HepG2 (cell line): Measurements from ENCODE around the gene SLCO2B1.

Source experiments
- MTA1 ChIP-seq: sonication (generic); formaldehyde crosslinking; IDR thresholded peaks from 2 replicates; pipeline ENCODE4 v1.4.0; 2020; ENCODE audit warnings: missing genetic modification reagents, mild to moderate bottlenecking, borderline replicate concordance
- ZNF260 ChIP-seq: sonication (generic); formaldehyde crosslinking; IDR thresholded peaks from 2 replicates; pipeline ENCODE4 v1.4.0; 2020; ENCODE audit warnings: missing genetic modification reagents, low read depth, mild to moderate bottlenecking, borderline replicate concordance

- TF ChIP-seq ZNF260 (CRISPR knock-in tag) (no peak), MTA1 (CRISPR knock-in tag) (no peak)
Observed at GRCh38 chr11:75145196-75145971, 5.5 kb upstream of the SLCO2B1 start.
